H1 (cell line): ENCODE results near the gene PTGIR. TPM values are rescaled to one million over a fixed set of nuclear protein-coding genes. Genes with fewer than 3 reads are reported as not detected.

Experiments
- BRCA1 ChIP-seq: IDR thresholded peaks from 2 replicates; pipeline ENCODE4 v1.6.1; 2012; ENCODE audit warnings: low read depth, low read length, improper control_type of control experiment
- GTF2F1 ChIP-seq: IDR thresholded peaks from 2 replicates; pipeline ENCODE4 v1.6.1; 2012; ENCODE audit warnings: low read depth, low read length, improper control_type of control experiment, borderline replicate concordance
- KDM5A ChIP-seq: fragments of 200-600 bp; IDR thresholded peaks from 2 replicates; pipeline ENCODE4 v1.7.1; 2012; ENCODE audit warnings: mild to moderate bottlenecking, low read length, inconsistent platforms, mixed read lengths
- NRF1 ChIP-seq: IDR thresholded peaks from 2 replicates; pipeline ENCODE4 v1.6.1; 2011; ENCODE audit warnings: mild to moderate bottlenecking, low read depth, low read length, improper control_type of control experiment
- SP1 ChIP-seq: IDR thresholded peaks from 2 replicates; pipeline ENCODE4 v1.6.1; 2011; ENCODE audit warnings: low read depth, low read length
- TAF7 ChIP-seq: optimal IDR thresholded peaks from 2 replicates; pipeline ENCODE3; 2011; ENCODE audit warnings: low read depth, mild to moderate bottlenecking, inconsistent platforms, low read length, moderate library complexity, borderline replicate concordance
- ZNF274 ChIP-seq: IDR thresholded peaks from 2 replicates; pipeline ENCODE4 v1.7.0; 2012; ENCODE audit warnings: low read length, borderline replicate concordance; ENCODE audit errors: extremely low read depth
- polyA plus RNA-seq, 7 experiments: library from polyadenylated mRNA; depleted of rRNA in 3 of 7; stranded (reverse) in 5 of 7; unstranded in 2 of 7; fragments of >200 nt in 5 of 7; fragments of 200-250 nt in 2 of 7; gene quantifications; 1 replicate in 5 of 7; 2 replicates in 1 of 7; 4 replicates in 1 of 7; pipeline versions ENCODE4 v1.2.1 to v1.2.3, GENCODE V29; 2011 to 2013; ENCODE audit warnings: missing spikeins in 2 of 7, mixed read lengths in 2 of 7
- total RNA-seq: library from RNA; stranded (reverse); fragmentation: NEBNext Ultra II Directional; extraction: Animal tissue kit (Norgen Biotek cat#: 25700); gene quantifications from 2 replicates; pipeline ENCODE4 v1.2.1, GENCODE V29; 2021
- TF ChIP-seq, protein P1 (sequence below): IDR thresholded peaks from 2 replicates; pipeline ENCODE4 v1.6.1; 2011; ENCODE audit warnings: low read depth, mild to moderate bottlenecking, low read length; ENCODE audit not compliant: insufficient read depth

PTGIR gene
- total and polyA plus RNA-seq, 2 of the 8 experiments (the other 6 are each of a cell fraction or from before 2014, with no cell fraction given) = 0.15 TPM; not detected in 1

- TF ChIP-seq SP1 = no peak
- TF ChIP-seq KDM5A = no peak
- no peak for TF ChIP-seq BRCA1
- TF ChIP-seq ZNF274 = no peak
- no peak for TF ChIP-seq TAF7
- no peak for TF ChIP-seq GTF2F1
- TF ChIP-seq, protein P1, sequence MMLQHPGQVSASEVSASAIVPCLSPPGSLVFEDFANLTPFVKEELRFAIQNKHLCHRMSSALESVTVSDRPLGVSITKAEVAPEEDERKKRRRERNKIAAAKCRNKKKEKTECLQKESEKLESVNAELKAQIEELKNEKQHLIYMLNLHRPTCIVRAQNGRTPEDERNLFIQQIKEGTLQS = no peak
- no peak for TF ChIP-seq NRF1
Measured at GRCh38 chr19:46665072-46665471, 40.2 kb upstream of the PTGIR start (continued).
